Measurements from ENCODE around the gene CD34.

DNA sequence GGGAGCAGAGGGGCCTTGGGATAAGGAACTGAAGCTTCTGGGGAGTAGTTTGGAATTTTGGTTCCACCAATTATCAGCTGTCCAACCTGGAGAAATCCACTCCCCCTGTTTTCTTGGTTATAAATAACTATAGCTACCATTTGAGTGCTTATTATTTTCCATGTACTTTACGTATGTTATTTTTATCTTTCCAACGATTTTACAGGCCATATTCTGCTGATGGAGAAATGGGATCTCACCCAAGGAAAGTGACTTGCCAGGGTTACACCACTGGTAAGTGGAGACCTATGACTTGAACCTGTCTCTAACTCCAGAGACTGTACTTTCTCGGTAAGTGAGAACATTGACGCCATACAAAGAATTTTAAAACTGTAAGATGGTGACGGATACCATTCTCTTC is 49.0 kb upstream of the CD34 start:
- TF ChIP-seq, protein P1, sequence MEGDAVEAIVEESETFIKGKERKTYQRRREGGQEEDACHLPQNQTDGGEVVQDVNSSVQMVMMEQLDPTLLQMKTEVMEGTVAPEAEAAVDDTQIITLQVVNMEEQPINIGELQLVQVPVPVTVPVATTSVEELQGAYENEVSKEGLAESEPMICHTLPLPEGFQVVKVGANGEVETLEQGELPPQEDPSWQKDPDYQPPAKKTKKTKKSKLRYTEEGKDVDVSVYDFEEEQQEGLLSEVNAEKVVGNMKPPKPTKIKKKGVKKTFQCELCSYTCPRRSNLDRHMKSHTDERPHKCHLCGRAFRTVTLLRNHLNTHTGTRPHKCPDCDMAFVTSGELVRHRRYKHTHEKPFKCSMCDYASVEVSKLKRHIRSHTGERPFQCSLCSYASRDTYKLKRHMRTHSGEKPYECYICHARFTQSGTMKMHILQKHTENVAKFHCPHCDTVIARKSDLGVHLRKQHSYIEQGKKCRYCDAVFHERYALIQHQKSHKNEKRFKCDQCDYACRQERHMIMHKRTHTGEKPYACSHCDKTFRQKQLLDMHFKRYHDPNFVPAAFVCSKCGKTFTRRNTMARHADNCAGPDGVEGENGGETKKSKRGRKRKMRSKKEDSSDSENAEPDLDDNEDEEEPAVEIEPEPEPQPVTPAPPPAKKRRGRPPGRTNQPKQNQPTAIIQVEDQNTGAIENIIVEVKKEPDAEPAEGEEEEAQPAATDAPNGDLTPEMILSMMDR (IDR thresholded peaks at IDR 0.05), result no peak
- TF ChIP-seq POLR2AphosphoS5 (IDR thresholded peaks at IDR 0.05), result no peak
